Umbilical cord (tissue), 2 donors: ENCODE data around the gene RPS15. TPM values are rescaled to one million over a fixed set of nuclear protein-coding genes. Genes with fewer than 3 reads are reported as not detected.

Experiments
- DNase-seq: peaks from one replicate; pipeline ENCODE4 v3.0.0-alpha.2; 2015; ENCODE audit warnings: low spot score
- total RNA-seq: library from RNA; depleted of rRNA; stranded (reverse); fragments of >200 nt; gene quantifications from one replicate; pipeline ENCODE4 v1.2.3, GENCODE V29; 2014; ENCODE audit warnings: low replicate concordance; ENCODE audit not compliant: insufficient read depth

RPS15 gene
- total RNA-seq, 1 donor from 2014 or later, result 212 TPM

- DNase-seq, result no peak
These were observed 36.3 kb upstream of the RPS15 start for GRCh38 chr19:1401889-1402217.

GRCh38 chr19:1402411-1403070 is 35.7 kb upstream of the RPS15 start:
- DNase-seq, result no peak

GRCh38 chr19:1406774-1407527 is 31.2 kb upstream of the RPS15 start:
- peak; percentile 99 for DNase-seq

GRCh38 chr19:1407528-1408299 is 30.5 kb upstream of the RPS15 start, which contains the start of gene DAZAP1:
Gene DAZAP1, plus strand, starts transcription at chr19:1407586. Its CDS starts 188 bp downstream, at chr19:1407774.
- no peak for DNase-seq

- DNase-seq, result peak; percentile 56
These were observed 29.6 kb upstream of the RPS15 start for GRCh38 chr19:1408300-1409203.

- DNase-seq, result no peak
These were observed 28.8 kb upstream of the RPS15 start for GRCh38 chr19:1409204-1410005.

- DNase-seq, result no peak
These were observed 27.9 kb upstream of the RPS15 start for GRCh38 chr19:1410136-1410786.

GRCh38 chr19:1410789-1411188 is 27.4 kb upstream of the RPS15 start:
- DNase-seq, result no peak

- DNase-seq, result no peak
These were observed 26.7 kb upstream of the RPS15 start for GRCh38 chr19:1411255-1412191.

- DNase-seq, result no peak
These were observed 25.8 kb upstream of the RPS15 start for GRCh38 chr19:1412323-1412923.

- DNase-seq, result no peak
These were observed 25.0 kb upstream of the RPS15 start for GRCh38 chr19:1412995-1413800.

- no peak for DNase-seq
These were observed 22.0 kb upstream of the RPS15 start for GRCh38 chr19:1416014-1416841.

- DNase-seq, result no peak
These were observed 21.1 kb upstream of the RPS15 start for GRCh38 chr19:1417145-1417544.

- DNase-seq, result no peak
These were observed 20.3 kb upstream of the RPS15 start for GRCh38 chr19:1417681-1418495.

GRCh38 chr19:1418496-1418775 is 19.8 kb upstream of the RPS15 start:
- DNase-seq, result no peak
